NB4 (cell line): Measurements from ENCODE around the gene CXCL3.

ENCODE experiments used
- CTCF ChIP-seq: IDR thresholded peaks from one replicate; pipeline ENCODE4 v1.5.1; 2012; ENCODE audit warnings: low read depth, low read length
- POLR2A ChIP-seq: IDR thresholded peaks from 2 replicates; pipeline ENCODE4 v1.6.1; 2011; ENCODE audit warnings: mild to moderate bottlenecking; ENCODE audit not compliant: insufficient read length; ENCODE audit errors: extremely low read depth

GRCh38 chr4:74081035-74081434 lies 42.5 kb upstream of the CXCL3 start:
- TF ChIP-seq POLR2A (no peak), CTCF (no peak)
